Activated naive CD4-positive, alpha-beta T cell treated with anti-CD3 and anti-CD28 coated beads, Interleukin-2, amount 10 ng/mL, durations not matched to agents 7 days and 5 days (primary cell): Measurements from ENCODE around the gene GRIK4.

Source experiments
- CTCF ChIA-PET: fragments of 350-600 bp; sonication (Branson Sonifier 250); formaldehyde crosslinking; loops from one replicate; lab custom pipeline; 2021; ENCODE audit warnings: antibody characterized with exemption; lab: Charles Lee
- DNase-seq: peaks from one replicate; pipeline ENCODE4 v3.0.0-alpha.2; 2020
- H3K27ac Mint-ChIP-seq: one replicate; pipeline ENCODE4 v1.8.0; 2021; ENCODE audit warnings: mild to moderate bottlenecking, moderate library complexity, mixed read lengths
- H3K27me3 Mint-ChIP-seq: one replicate; pipeline ENCODE4 v1.8.0; 2021; ENCODE audit warnings: mild to moderate bottlenecking, mixed read lengths
- H3K36me3 Mint-ChIP-seq: one replicate; pipeline ENCODE4 v1.8.0; 2021; ENCODE audit warnings: mixed read lengths
- H3K4me1 Mint-ChIP-seq: one replicate; pipeline ENCODE4 v1.8.0; 2021; ENCODE audit warnings: mixed read lengths
- H3K4me3 Mint-ChIP-seq: one replicate; pipeline ENCODE4 v1.8.0; 2021; ENCODE audit warnings: mild to moderate bottlenecking, moderate library complexity, mixed read lengths
- H3K9me3 Mint-ChIP-seq: one replicate; pipeline ENCODE4 v1.8.0; 2021; ENCODE audit warnings: mixed read lengths

The GRIK4 gene

GRCh38 chr11:120511116-120511819, at the start of gene GRIK4:
Gene GRIK4, plus strand, starts transcription at chr11:120511748. Its CDS starts 148,571 bp downstream, at chr11:120660319.
- CTCF ChIA-PET = interaction anchor here (0.7 to 3.4 kb wide), 5 partner anchors 14 to 683 kb away, joined by 3 to 25 read pairs (median 4); no protein-coding TSS in a partner anchor
- Mint-ChIP-seq H3K4me3 (no peak within 1 kb of the TSS), H3K4me1 (peaks cover 2% of the 10 kb centered on the region), H3K27ac (no peak within 1 kb of the TSS), H3K9me3 (no peaks in the 10 kb centered on the region), H3K27me3 (peaks cover 71% of the 10 kb centered on the region), H3K36me3 (no peaks in the 10 kb centered on the region)
- DNase-seq = peak; percentile 79

GRCh38 chr11:120462825-120463224, 48.7 kb upstream of the GRIK4 start:
- no peak overlapping the region for H3K4me3 Mint-ChIP-seq
- no peak overlapping the region for H3K27ac Mint-ChIP-seq
- no peaks in the 10 kb centered on the region for H3K4me1 Mint-ChIP-seq
- DNase-seq = no peak
- H3K27me3 Mint-ChIP-seq = no peaks in the 10 kb centered on the region
- no peaks in the 10 kb centered on the region for H3K36me3 Mint-ChIP-seq
- CTCF ChIA-PET = no interaction called here
- H3K9me3 Mint-ChIP-seq = no peaks in the 10 kb centered on the region

- H3K4me3 Mint-ChIP-seq = no peak overlapping the region
- H3K27me3 Mint-ChIP-seq = no peaks in the 10 kb centered on the region
- CTCF ChIA-PET = no interaction called here
- no peak overlapping the region for H3K27ac Mint-ChIP-seq
- no peak for DNase-seq
- H3K9me3 Mint-ChIP-seq = no peaks in the 10 kb centered on the region
- H3K36me3 Mint-ChIP-seq = no peaks in the 10 kb centered on the region
- no peaks in the 10 kb centered on the region for H3K4me1 Mint-ChIP-seq
These were observed 45.5 kb upstream of the GRIK4 start for GRCh38 chr11:120465921-120466534.

- Mint-ChIP-seq H3K4me1 (no peaks in the 10 kb centered on the region), H3K27me3 (no peaks in the 10 kb centered on the region), H3K9me3 (no peaks in the 10 kb centered on the region)
These were observed 43.9 kb upstream of the GRIK4 start for GRCh38 chr11:120467627-120468026.

GRCh38 chr11:120471131-120471530, 40.4 kb upstream of the GRIK4 start:
- H3K36me3 Mint-ChIP-seq = no peaks in the 10 kb centered on the region

More at GRCh38 chr11:120467627-120468026, 43.9 kb upstream of the GRIK4 start:
- Mint-ChIP-seq H3K4me3 (no peak overlapping the region), H3K36me3 (no peaks in the 10 kb centered on the region), H3K27ac (no peak overlapping the region)
- CTCF ChIA-PET = no interaction called here
- no peak for DNase-seq

GRCh38 chr11:120471994-120472393, 39.6 kb upstream of the GRIK4 start:
- no peak for DNase-seq
- no peaks in the 10 kb centered on the region for H3K27me3 Mint-ChIP-seq
- no peak overlapping the region for H3K27ac Mint-ChIP-seq
- H3K36me3 Mint-ChIP-seq = no peaks in the 10 kb centered on the region
- CTCF ChIA-PET = no interaction called here
- no peaks in the 10 kb centered on the region for H3K9me3 Mint-ChIP-seq
- H3K4me1 Mint-ChIP-seq = no peaks in the 10 kb centered on the region
- H3K4me3 Mint-ChIP-seq = no peak overlapping the region

More at GRCh38 chr11:120471131-120471530, 40.4 kb upstream of the GRIK4 start:
- H3K9me3 Mint-ChIP-seq = no peaks in the 10 kb centered on the region
- DNase-seq = no peak
- H3K4me1 Mint-ChIP-seq = no peaks in the 10 kb centered on the region
- no peaks in the 10 kb centered on the region for H3K27me3 Mint-ChIP-seq
- H3K27ac Mint-ChIP-seq = no peak overlapping the region
- CTCF ChIA-PET = no interaction called here
- H3K4me3 Mint-ChIP-seq = no peak overlapping the region

- H3K4me3 Mint-ChIP-seq = no peak overlapping the region
- no peaks in the 10 kb centered on the region for H3K4me1 Mint-ChIP-seq
- no peak for DNase-seq
- H3K27me3 Mint-ChIP-seq = no peaks in the 10 kb centered on the region
- no peak overlapping the region for H3K27ac Mint-ChIP-seq
- CTCF ChIA-PET = no interaction called here
- no peaks in the 10 kb centered on the region for H3K36me3 Mint-ChIP-seq
- H3K9me3 Mint-ChIP-seq = no peaks in the 10 kb centered on the region
These were observed 38.0 kb upstream of the GRIK4 start for GRCh38 chr11:120473503-120473902.

GRCh38 chr11:120482149-120482548, 29.4 kb upstream of the GRIK4 start:
- no peaks in the 10 kb centered on the region for H3K27me3 Mint-ChIP-seq
- no peak overlapping the region for H3K27ac Mint-ChIP-seq
- H3K4me1 Mint-ChIP-seq = no peaks in the 10 kb centered on the region
- no peaks in the 10 kb centered on the region for H3K9me3 Mint-ChIP-seq
- DNase-seq = no peak
- CTCF ChIA-PET = no interaction called here
- no peak overlapping the region for H3K4me3 Mint-ChIP-seq
- no peaks in the 10 kb centered on the region for H3K36me3 Mint-ChIP-seq

- no peak for DNase-seq
- Mint-ChIP-seq H3K4me1 (no peaks in the 10 kb centered on the region), H3K9me3 (no peaks in the 10 kb centered on the region), H3K27me3 (no peaks in the 10 kb centered on the region), H3K36me3 (no peaks in the 10 kb centered on the region), H3K4me3 (no peak overlapping the region), H3K27ac (no peak overlapping the region)
- CTCF ChIA-PET = no interaction called here
These were observed 26.8 kb upstream of the GRIK4 start for GRCh38 chr11:120484722-120485121.

GRCh38 chr11:120486138-120486537, 25.4 kb upstream of the GRIK4 start:
- Mint-ChIP-seq H3K27me3 (no peaks in the 10 kb centered on the region), H3K9me3 (no peaks in the 10 kb centered on the region), H3K4me3 (no peak overlapping the region), H3K4me1 (no peaks in the 10 kb centered on the region), H3K36me3 (no peaks in the 10 kb centered on the region), H3K27ac (no peak overlapping the region)
- DNase-seq = no peak
- CTCF ChIA-PET = no interaction called here

GRCh38 chr11:120489799-120490198, 21.7 kb upstream of the GRIK4 start:
- Mint-ChIP-seq H3K4me3 (no peak overlapping the region), H3K9me3 (no peaks in the 10 kb centered on the region), H3K4me1 (no peaks in the 10 kb centered on the region), H3K27me3 (no peaks in the 10 kb centered on the region), H3K36me3 (no peaks in the 10 kb centered on the region), H3K27ac (no peak overlapping the region)
- no peak for DNase-seq
- CTCF ChIA-PET = interaction anchor here (0.9 kb wide), 1 partner anchor 195 kb away, joined by 3 read pairs; no protein-coding TSS in a partner anchor

- no peaks in the 10 kb centered on the region for H3K4me1 Mint-ChIP-seq
- DNase-seq = no peak
- H3K4me3 Mint-ChIP-seq = no peak overlapping the region
- no peak overlapping the region for H3K27ac Mint-ChIP-seq
- CTCF ChIA-PET = no interaction called here
- no peaks in the 10 kb centered on the region for H3K27me3 Mint-ChIP-seq
- no peaks in the 10 kb centered on the region for H3K9me3 Mint-ChIP-seq
- H3K36me3 Mint-ChIP-seq = no peaks in the 10 kb centered on the region
These were observed 19.1 kb upstream of the GRIK4 start for GRCh38 chr11:120492486-120492885.

- H3K27me3 Mint-ChIP-seq = peaks cover 3% of the 10 kb centered on the region
- H3K36me3 Mint-ChIP-seq = no peaks in the 10 kb centered on the region
- no peak overlapping the region for H3K4me3 Mint-ChIP-seq
- no peak for DNase-seq
- H3K4me1 Mint-ChIP-seq = no peaks in the 10 kb centered on the region
- CTCF ChIA-PET = interaction anchor here (1.0 kb wide), 1 partner anchor 190 kb away, joined by 3 read pairs; no protein-coding TSS in a partner anchor
- no peaks in the 10 kb centered on the region for H3K9me3 Mint-ChIP-seq
- H3K27ac Mint-ChIP-seq = no peak overlapping the region
These were observed 17.0 kb upstream of the GRIK4 start for GRCh38 chr11:120494595-120494994.

- CTCF ChIA-PET = no interaction called here
These were observed 12.5 kb upstream of the GRIK4 start for GRCh38 chr11:120499088-120499487.

GRCh38 chr11:120499859-120500258, 11.7 kb upstream of the GRIK4 start:
- Mint-ChIP-seq H3K4me1 (no peaks in the 10 kb centered on the region), H3K4me3 (no peak overlapping the region), H3K36me3 (no peaks in the 10 kb centered on the region), H3K27me3 (peaks cover 22% of the 10 kb centered on the region), H3K27ac (no peak overlapping the region), H3K9me3 (no peaks in the 10 kb centered on the region)
- CTCF ChIA-PET = no interaction called here
- DNase-seq = no peak

More at GRCh38 chr11:120499088-120499487, 12.5 kb upstream of the GRIK4 start:
- H3K4me3 Mint-ChIP-seq = no peak overlapping the region
- H3K9me3 Mint-ChIP-seq = no peaks in the 10 kb centered on the region
- no peak for DNase-seq
- no peaks in the 10 kb centered on the region for H3K36me3 Mint-ChIP-seq
- peaks cover 18% of the 10 kb centered on the region for H3K27me3 Mint-ChIP-seq
- no peaks in the 10 kb centered on the region for H3K4me1 Mint-ChIP-seq
- no peak overlapping the region for H3K27ac Mint-ChIP-seq
